ENCODE measurements around the gene IGSF9B.

Gene IGSF9B

DNA sequence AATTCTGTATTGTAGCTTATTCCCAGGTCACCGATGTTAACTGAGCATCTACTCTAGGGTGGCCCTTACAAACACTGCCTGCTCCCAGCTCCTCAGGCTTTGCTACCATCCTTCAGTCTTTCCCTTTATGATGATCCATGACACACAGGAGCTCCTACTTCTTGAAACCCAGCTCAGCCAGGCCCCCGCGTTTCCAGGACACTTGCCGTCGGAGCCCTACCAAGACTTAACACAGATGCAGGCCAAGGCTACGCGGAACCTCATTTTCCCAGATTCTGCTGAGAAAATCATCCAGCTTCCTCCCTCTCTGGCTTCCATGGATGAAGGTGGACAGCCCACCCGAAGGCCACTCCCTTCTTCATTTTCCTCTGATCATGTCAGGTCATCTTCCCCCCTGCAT, 18.6 kb downstream of the IGSF9B start:
- no peak for DNase-seq (ENCODE audit: low read depth in 3 of 3)

DNA sequence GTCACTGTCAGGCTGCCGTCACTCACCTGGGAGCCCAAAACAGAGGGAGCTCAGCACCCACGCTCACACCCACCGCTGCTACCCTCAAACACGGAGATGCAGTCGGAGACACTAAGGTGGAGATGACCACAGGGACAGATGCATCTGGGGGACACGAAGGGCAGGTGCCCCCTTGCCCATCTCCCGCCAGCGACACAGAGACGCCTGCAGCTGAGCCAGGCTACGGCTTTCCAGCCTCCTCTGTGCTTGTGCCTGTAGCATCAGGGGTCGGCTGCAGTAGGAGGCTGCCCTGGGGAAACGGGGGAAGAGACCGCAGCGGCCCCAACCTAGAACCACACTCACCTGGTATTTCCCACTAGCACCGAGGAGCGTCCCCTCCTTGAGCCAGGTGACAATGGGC, 19.3 kb downstream of the IGSF9B start:
- no peak for DNase-seq (ENCODE audit: low read depth in 3 of 3)

GRCh38 chr11:133937015-133937414, 19.8 kb downstream of the IGSF9B start:
- no peak for DNase-seq (ENCODE audit: low read depth in 3 of 3)

DNA sequence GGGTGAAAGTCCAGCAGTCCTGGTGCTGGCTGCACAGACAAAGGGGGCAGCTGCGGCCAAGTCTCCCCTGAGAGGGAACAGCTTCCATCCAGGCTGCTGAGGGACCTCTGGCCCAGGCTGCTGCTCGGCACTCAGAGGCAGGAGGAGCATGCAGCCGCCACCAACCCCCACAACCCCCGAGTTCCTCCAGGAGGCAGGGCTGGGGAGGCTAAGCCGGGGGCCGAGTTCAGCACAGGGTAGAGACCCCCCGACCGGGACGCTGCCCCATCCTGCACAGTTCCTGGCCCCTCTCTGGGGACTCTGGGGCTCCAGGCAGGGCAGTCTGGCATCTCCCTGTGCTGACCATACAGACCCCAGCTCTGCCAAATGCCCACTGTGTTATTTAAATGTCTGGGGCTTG, 20.2 kb downstream of the IGSF9B start:
- DNase-seq (ENCODE audit: low read depth in 3 of 3): no peak

DNA sequence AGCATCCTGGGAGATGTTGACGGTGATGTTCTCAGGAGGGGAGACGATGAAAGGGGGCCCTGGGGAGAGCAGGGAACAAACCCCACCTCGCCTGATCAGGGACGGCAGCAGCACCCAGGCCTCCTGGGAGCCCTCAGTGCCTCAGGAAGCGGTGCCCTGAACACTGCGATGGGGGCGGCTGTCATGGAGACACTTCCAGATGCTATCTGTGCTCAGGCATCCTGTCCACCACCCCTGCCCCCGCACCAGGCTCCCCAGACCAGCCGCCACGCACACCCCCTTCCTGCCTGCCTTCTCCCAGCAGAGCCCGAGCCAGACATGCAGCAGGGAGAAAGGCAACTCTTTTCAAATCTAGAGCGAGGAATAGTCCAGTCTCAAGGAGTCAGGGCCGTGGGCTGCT, 20.6 kb downstream of the IGSF9B start:
- DNase-seq (ENCODE audit: low read depth in 3 of 3): no peak

- no peak for DNase-seq (ENCODE audit: low read depth in 3 of 3)
Observed at GRCh38 chr11:133935551-133935910, 21.2 kb downstream of the IGSF9B start.

DNA sequence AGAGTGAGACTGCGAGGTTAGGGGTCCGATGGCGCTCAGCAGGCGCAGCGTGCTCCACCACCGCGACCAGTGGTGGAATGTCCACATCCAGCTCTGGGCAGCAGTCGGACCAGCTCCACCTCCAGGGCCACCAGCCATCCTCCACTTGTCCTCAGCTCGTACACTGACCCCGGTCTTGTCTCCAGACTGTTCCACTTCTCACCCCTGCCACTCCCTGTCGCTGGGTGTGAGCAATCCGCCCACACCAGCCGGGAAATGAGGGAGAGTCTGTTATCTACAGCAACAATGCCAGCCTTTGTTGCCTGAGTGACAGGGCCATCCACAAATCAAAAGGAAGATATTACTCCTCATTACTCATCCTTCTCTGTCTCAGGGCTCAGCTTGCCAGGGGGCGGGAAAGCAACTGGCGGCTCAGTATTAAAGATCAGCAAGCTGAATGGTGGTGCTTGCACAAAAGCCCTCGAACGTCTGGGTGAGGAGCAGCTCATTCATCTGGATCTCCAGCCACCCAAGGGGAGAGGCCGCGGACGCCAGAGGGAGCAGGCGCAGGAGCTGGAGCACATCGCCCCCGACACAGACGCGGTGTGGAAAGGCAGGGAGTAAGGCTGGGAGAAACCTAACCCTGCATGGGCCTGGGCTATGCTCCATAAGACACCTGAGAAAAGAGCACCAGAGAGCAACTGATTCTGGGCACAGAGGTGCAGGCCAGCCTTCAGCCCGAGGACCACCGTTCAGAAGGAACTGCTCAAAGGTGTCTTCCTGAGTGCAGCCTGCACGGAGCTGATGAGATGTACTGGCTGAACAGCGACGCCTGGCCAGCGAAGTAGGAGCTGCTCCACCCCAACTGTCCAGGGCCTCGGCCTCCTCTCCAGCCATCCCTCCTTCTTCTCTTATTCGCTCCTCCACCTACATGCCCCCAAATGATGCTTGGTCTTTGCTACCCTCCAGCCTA, 21.9 kb downstream of the IGSF9B start:
- DNase-seq (ENCODE audit: low read depth in 3 of 3): no peak

DNA sequence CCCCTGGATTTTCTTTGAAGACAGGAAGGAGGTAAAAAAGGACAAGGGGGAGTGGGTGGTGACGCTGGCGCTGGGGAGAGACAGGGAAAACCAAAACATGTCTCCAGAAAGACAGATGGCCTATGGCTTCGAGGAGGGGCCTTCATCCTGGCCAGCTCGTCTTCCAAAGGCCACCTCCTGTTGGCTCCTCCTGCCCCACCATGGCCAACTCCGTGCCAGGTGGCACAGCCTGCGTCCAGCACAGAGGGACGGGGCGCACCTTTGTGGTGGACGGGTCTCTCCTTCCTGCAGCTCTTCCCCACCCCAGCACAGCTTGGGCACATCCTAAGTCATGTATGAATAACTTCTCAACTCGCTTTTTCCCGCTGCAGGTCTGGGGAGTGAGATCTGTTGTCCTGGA, 22.7 kb downstream of the IGSF9B start:
- DNase-seq (ENCODE audit: low read depth in 3 of 3): no peak

GRCh38 chr11:133931449-133932060, 25.2 kb downstream of the IGSF9B start:
- DNase-seq (ENCODE audit: low read depth in 3 of 3): no peak

DNA sequence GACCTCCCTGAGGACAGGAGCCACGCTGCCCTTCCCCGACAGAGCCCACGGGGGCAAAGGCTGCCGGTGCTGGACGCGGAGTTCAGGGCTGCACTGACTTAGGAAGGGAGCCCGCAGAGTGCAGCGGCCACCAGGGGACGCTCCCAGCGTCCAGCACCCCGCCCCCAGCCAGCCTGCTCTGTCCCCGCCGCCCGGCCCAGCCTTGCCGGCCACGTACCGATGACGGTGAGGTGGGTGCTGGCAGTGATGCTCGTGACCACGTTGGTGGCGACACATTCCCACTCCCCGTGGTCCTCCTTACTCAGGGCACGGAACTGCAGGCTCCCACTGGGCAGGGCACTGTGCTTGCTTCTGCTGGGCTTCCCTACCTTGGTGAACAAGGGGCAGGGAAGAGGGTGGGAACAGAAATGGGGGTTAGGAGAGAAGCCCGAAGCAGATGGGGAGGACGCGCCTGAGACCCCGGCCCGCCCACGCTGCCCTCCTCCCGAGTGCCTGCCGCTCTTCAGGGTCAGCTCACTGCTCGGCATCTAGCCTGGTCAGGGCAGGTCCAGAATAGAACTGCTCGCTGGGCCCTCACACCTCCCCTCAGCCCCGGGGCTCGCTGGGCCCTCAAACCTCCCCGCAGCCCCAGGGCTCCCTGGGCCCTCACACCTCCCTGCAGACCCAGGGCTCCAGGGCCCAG, 25.9 kb downstream of the IGSF9B start:
- no peak for DNase-seq (ENCODE audit: low read depth in 3 of 3)

- no peak for DNase-seq (ENCODE audit: low read depth in 3 of 3)
Observed at GRCh38 chr11:133930053-133930766, 26.6 kb downstream of the IGSF9B start.

- DNase-seq (ENCODE audit: low read depth in 3 of 3): no peak
Observed at GRCh38 chr11:133929401-133930052, 27.2 kb downstream of the IGSF9B start.

DNA sequence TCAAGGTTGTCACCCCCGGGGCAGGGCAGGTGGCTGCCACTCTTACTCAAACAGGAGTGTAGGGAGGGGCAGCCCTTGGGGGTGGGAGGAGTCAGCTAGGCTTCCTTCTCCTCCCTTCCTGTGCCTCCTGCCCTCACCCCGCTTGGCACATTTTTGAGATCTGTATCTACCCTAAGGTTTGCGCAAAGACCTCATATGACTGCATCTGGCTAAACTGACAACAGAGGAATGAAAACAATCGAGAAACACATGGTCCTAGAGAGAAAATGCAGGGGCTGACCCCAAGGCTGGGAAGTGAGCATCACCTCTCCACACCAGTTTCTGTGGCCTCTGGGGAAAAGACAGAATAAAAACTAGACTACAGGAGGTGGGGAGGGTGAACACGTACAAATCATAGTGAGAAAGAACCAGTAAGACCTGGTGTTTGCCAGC, 28.1 kb downstream of the IGSF9B start:
- DNase-seq (ENCODE audit: low read depth in 3 of 3): peak in 2 of 3 experiments; percentile 17 to 34

- DNase-seq (ENCODE audit: low read depth in 3 of 3): peak; percentile 44 to 55 (median 52)
Observed at GRCh38 chr11:133927690-133928627, 28.8 kb downstream of the IGSF9B start.

DNA sequence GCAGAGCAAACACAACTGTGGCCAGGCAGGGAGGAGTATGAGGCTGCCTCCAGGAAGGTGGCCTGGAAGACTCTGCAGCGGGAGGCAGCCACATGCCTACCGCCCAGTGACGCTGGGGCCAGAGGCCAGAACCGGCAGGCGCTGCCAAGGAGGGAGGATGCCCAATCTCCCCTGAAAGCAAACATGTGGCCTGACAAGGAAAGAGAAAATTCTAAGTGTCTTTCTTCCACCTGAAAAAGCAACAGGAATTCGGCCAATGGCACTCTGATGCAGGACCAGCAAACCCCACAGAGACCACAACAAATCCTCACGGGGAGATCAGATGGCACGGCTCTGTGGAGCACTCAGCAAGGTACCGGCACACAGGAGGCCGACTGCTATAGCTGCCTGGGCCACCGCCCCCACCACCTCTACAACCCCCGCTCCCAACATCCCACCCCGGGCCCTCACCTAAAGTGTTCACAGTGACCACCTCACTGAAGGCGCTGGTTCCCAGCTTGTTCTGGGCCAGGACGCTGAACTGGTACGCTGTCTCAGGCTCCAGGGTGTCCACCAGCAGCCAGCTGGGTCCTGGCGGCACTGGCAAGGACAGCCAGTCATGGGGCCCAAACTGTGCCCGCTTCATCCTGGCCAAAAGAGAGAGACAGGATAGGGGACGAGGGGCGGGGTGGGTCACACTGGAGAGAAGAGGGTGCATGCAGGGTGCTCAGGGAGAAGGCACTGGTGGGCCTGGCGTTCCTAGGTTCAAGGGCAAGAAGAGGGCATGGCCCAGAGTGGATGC, 30.1 kb downstream of the IGSF9B start:
- no peak for DNase-seq (ENCODE audit: low read depth in 3 of 3)

DNA sequence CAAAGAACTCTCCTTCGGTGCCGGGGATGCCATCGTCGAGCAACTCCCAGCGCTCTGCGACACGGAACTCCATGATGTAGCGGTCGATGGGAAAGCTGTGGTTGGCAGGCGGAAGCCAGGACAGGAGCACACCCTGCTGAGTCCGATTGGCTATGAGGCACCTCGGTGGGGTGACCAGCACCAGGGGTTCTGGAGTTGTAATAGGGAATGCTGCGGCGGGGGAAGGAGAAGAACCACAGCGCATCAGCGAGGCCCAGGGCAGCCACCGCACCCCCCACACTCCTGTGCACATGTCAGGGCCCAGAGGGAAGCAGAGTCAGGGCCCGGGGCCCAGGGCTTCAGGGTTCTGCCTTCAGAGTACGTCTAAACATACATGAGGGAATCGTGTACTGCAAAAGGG, 31.0 kb downstream of the IGSF9B start:
- DNase-seq (ENCODE audit: low read depth in 3 of 3): no peak

GRCh38 chr11:133924661-133925060, 32.1 kb downstream of the IGSF9B start:
- DNase-seq (ENCODE audit: low read depth in 3 of 3): no peak

- no peak for DNase-seq (ENCODE audit: low read depth in 3 of 3)
Observed at GRCh38 chr11:133922078-133922870, 34.5 kb downstream of the IGSF9B start.

DNA sequence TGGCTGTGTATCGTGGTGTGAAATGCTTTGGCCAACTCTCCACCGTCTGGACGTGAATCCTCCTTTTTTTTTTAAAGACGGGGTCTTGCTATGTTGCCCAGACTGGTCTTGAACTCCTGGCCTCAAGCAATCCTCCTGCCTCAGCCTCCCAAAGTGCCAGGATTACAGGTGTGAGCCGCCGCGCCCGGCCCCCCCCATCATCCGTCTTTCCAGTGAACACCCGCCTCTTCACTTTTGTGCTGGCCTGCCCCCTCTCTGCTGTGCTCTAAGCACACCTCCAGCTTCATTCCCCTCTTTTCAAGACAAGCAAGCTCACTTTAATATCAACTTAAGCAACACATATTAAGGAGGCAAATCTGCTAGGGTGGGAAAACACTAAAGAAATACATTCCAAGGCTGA, 35.3 kb downstream of the IGSF9B start:
- no peak for DNase-seq (ENCODE audit: low read depth in 3 of 3)

Measured in stimulated activated CD4-positive, alpha-beta T cell treated with anti-CD3 and anti-CD28 coated beads, TNF-alpha, amount 100 ng/mL, for 4 hours (primary cell).